ENCODE measurements around the gene MPC1. TPM values are rescaled to one million over a fixed set of nuclear protein-coding genes. Genes with fewer than 3 reads are reported as not detected.

MPC1 gene
- polyA plus RNA-seq = 38.8 TPM
- long read RNA-seq, donor 1, partial matches to known transcripts = 0 of 16 reads
- long read RNA-seq, donor 1, other reads (novel, unspliced or antisense) = 16 of 16 reads
- long read RNA-seq, donor 2, partial matches to known transcripts = 5 of 52 reads
- long read RNA-seq, donor 2, other reads (novel, unspliced or antisense) = 47 of 52 reads
- long read RNA-seq, donor 3, partial matches to known transcripts = 0 of 49 reads
- long read RNA-seq, donor 3, other reads (novel, unspliced or antisense) = 46 of 49 reads
- long read RNA-seq, donor 4 = 0 reads
- long read RNA-seq, donor 5, partial matches to known transcripts = 0 of 14 reads
- long read RNA-seq, donor 5, other reads (novel, unspliced or antisense) = 14 of 14 reads
- long read RNA-seq, donor 6, partial matches to known transcripts = 14 of 49 reads
- long read RNA-seq, donor 6, other reads (novel, unspliced or antisense) = 35 of 49 reads
- long read RNA-seq, donor 7, partial matches to known transcripts = 0 of 22 reads
- long read RNA-seq, donor 7, other reads (novel, unspliced or antisense) = 21 of 22 reads
- long read RNA-seq, donor 8, transcript MPC1-203 (4 exons, 572 nt) = major isoform, 5 of 65 reads
- long read RNA-seq, donor 8, partial matches to known transcripts = 0 of 65 reads
- long read RNA-seq, donor 8, other reads (novel, unspliced or antisense) = 60 of 65 reads
- long read RNA-seq, donor 9, partial matches to known transcripts = 5 of 34 reads
- long read RNA-seq, donor 9, other reads (novel, unspliced or antisense) = 28 of 34 reads
- long read RNA-seq, donor 10, partial matches to known transcripts = 0 of 31 reads
- long read RNA-seq, donor 10, other reads (novel, unspliced or antisense) = 31 of 31 reads
- long read RNA-seq, donor 11, partial matches to known transcripts = 0 of 27 reads
- long read RNA-seq, donor 11, other reads (novel, unspliced or antisense) = 27 of 27 reads

DNA sequence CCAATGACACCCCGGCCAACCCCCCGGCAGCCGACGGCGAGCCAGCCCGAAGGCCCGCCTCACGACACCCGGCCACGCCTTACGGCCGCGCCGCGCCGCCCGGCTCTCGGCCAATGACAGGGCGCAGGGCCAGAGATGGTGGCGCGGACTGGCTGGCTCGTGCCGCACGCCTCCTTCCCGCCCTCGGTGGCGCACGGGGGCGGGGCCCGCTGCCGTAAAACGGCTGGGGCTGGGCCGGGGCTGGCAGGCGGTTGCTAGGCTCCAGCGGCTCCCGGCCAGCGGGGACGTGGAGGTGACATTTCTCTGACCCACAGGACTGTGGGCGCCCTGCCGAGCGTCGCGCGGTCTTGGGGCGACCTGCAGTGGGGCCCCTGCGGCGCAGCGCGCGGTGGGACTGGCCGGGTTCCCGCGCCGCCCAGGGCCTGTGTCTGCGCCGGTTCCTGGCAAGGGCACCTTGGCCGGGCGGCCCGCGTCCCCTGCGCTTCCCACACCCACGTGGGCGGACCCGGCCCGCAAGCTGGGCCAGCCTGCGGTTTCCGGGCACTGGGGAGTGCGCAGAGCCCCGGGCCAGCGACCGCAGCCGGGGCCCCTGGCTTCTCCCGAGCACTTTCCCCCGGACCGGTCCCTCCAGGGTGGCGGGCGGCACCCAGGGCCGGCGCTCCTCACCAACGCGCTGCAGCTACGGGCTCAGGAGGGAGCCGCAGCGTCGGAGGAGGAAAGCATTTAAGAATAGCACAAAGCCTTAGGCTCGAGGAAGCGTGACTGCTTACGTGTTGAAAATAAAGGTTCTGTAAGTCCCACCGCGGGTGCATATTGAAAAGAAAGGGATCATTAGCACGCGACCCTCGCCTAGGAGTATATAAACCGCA lies at the start of gene MPC1:
Gene MPC1, minus strand, starts transcription at position 8 of the 869 bp plus-strand sequence. CDS start 64 bp downstream, outside the sequence.
- WGBS (ENCODE audit: insufficient coverage, low lambda C conversion rate) = no CpG with 5 or more reads among the region's 94 CpGs
- Histone ChIP-seq H3K36me3 (ENCODE audit: control insufficient read depth, insufficient read depth, low read length) (no peaks in the 10 kb centered on the region), H3K4me3 (ENCODE audit: low read length) (peak within 1 kb of the TSS; percentile 88), H3K27me3 (ENCODE audit: control insufficient read depth, insufficient read depth, low read length) (no peaks in the 10 kb centered on the region), H3K27ac (ENCODE audit: low read length) (peak within 1 kb of the TSS; percentile 96), H3K9me3 (ENCODE audit: control insufficient read depth, low read depth, low read length) (no peaks in the 10 kb centered on the region), H3K4me1 (ENCODE audit: control insufficient read depth, insufficient read depth, low read length) (no peaks in the 10 kb centered on the region)
- peak; percentile 98 to 99 for DNase-seq

DNA sequence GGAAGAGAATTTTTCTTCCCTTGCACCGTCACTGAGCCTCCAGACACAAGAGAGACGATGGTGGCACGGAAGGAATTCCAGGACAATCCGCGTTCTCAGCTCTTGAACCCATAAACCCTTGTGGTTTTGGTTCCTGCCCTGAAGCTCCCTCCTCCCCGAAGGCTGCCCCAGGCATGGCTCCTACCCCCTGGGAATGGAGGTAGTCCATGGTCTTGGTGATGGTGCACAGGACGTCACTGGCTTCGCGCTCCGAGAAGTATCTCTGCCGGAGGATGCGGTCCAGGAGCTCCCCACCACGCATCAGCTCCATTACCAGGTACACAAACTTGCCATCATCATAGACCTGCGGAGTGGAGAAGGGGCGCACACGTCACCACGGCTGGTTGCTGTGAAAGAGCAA lies 47.5 kb upstream of the MPC1 start:
- Histone ChIP-seq H3K27ac (ENCODE audit: low read length) (no peak overlapping the region), H3K27me3 (ENCODE audit: control insufficient read depth, insufficient read depth, low read length) (no peaks in the 10 kb centered on the region), H3K36me3 (ENCODE audit: control insufficient read depth, insufficient read depth, low read length) (peaks cover 2% of the 10 kb centered on the region), H3K4me1 (ENCODE audit: control insufficient read depth, insufficient read depth, low read length) (no peaks in the 10 kb centered on the region), H3K9me3 (ENCODE audit: control insufficient read depth, low read depth, low read length) (no peaks in the 10 kb centered on the region), H3K4me3 (ENCODE audit: low read length) (no peak overlapping the region)
- DNase-seq = no peak
- WGBS (ENCODE audit: insufficient coverage, low lambda C conversion rate) = no CpG with 5 or more reads among the region's 17 CpGs

DNA sequence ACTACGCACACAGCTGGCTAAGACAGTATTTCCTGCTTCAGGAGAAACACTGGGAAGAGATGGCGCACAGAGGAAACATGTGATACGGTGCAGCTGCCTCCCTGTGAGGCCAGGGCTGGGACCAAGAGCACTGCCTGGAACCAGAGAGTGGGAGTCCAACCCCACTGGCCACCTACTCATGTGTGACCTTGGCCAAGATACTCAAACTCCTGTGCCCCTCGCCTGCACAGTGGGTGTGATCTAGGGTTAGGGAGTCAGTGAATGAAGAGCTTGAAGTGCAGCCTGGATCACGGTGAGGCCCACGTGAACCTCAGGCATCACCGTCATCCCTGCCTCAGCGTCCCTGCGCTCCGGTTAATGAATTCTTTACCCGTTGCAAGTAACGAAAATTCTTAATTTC lies 41.7 kb upstream of the MPC1 start:
- Histone ChIP-seq H3K4me3 (ENCODE audit: low read length) (no peak overlapping the region), H3K27me3 (ENCODE audit: control insufficient read depth, insufficient read depth, low read length) (no peaks in the 10 kb centered on the region), H3K4me1 (ENCODE audit: control insufficient read depth, insufficient read depth, low read length) (no peaks in the 10 kb centered on the region), H3K36me3 (ENCODE audit: control insufficient read depth, insufficient read depth, low read length) (no peaks in the 10 kb centered on the region), H3K27ac (ENCODE audit: low read length) (no peak overlapping the region), H3K9me3 (ENCODE audit: control insufficient read depth, low read depth, low read length) (no peaks in the 10 kb centered on the region)
- 93% methylated on average over 3 of the region's 12 CpGs for WGBS (ENCODE audit: insufficient coverage, low lambda C conversion rate)
- no peak for DNase-seq

GRCh38 chr6:166423781-166424180 lies 41.0 kb upstream of the MPC1 start:
- DNase-seq = no peak
- no peaks in the 10 kb centered on the region for H3K4me1 ChIP-seq (ENCODE audit: control insufficient read depth, insufficient read depth, low read length)
- no peak overlapping the region for H3K27ac ChIP-seq (ENCODE audit: low read length)
- no peaks in the 10 kb centered on the region for H3K27me3 ChIP-seq (ENCODE audit: control insufficient read depth, insufficient read depth, low read length)
- no peak overlapping the region for H3K4me3 ChIP-seq (ENCODE audit: low read length)
- no peaks in the 10 kb centered on the region for H3K36me3 ChIP-seq (ENCODE audit: control insufficient read depth, insufficient read depth, low read length)
- WGBS (ENCODE audit: insufficient coverage, low lambda C conversion rate) = 80% methylated on average over 2 of the region's 7 CpGs
- H3K9me3 ChIP-seq (ENCODE audit: control insufficient read depth, low read depth, low read length) = no peaks in the 10 kb centered on the region

DNA sequence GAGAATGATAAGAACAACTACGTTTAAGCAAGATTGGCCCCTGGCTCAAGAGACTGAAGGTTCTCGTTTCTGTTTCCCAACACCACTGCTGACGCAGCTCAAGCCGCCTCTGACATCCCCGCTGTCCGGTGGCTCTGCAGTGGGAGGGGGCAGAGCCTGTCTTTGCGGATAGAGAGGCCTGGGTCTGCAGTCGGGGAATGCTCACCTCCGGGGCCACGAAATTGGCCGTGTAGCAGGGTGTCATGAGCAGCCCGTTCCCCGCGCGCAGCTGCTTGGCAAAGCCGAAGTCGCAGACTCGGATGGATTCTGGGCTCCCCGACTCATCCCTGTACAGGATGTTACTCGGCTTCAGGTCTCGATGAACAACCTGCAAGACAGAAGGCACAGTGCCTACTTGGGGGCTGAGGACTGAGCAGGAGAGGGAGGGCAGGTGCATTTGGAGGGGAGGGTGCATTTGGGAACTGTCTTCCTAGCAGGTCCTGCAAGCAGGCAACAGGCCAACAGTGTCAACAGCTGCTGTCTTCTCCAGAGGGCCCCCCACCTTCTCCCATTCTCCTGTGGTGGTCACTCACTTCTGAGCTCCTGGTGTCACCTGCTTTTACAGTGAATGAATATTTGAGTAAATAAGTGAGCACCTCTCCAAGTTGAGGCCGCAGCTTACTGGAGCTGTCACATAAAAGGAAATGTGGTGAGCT lies 40.5 kb upstream of the MPC1 start:
- H3K36me3 ChIP-seq (ENCODE audit: control insufficient read depth, insufficient read depth, low read length) = no peaks in the 10 kb centered on the region
- no peak overlapping the region for H3K4me3 ChIP-seq (ENCODE audit: low read length)
- H3K4me1 ChIP-seq (ENCODE audit: control insufficient read depth, insufficient read depth, low read length) = no peaks in the 10 kb centered on the region
- no peak for DNase-seq
- H3K9me3 ChIP-seq (ENCODE audit: control insufficient read depth, low read depth, low read length) = no peaks in the 10 kb centered on the region
- no peak overlapping the region for H3K27ac ChIP-seq (ENCODE audit: low read length)
- no peaks in the 10 kb centered on the region for H3K27me3 ChIP-seq (ENCODE audit: control insufficient read depth, insufficient read depth, low read length)
- no CpG with 5 or more reads among the region's 22 CpGs for WGBS (ENCODE audit: insufficient coverage, low lambda C conversion rate)

GRCh38 chr6:166422201-166422940 lies 39.6 kb upstream of the MPC1 start:
- no peaks in the 10 kb centered on the region for H3K27me3 ChIP-seq (ENCODE audit: control insufficient read depth, insufficient read depth, low read length)
- H3K4me3 ChIP-seq (ENCODE audit: low read length) = no peak overlapping the region
- DNase-seq = no peak
- H3K36me3 ChIP-seq (ENCODE audit: control insufficient read depth, insufficient read depth, low read length) = no peaks in the 10 kb centered on the region
- no peaks in the 10 kb centered on the region for H3K4me1 ChIP-seq (ENCODE audit: control insufficient read depth, insufficient read depth, low read length)
- no peaks in the 10 kb centered on the region for H3K9me3 ChIP-seq (ENCODE audit: control insufficient read depth, low read depth, low read length)
- 92% methylated on average over 5 of the region's 20 CpGs for WGBS (ENCODE audit: insufficient coverage, low lambda C conversion rate)
- no peak overlapping the region for H3K27ac ChIP-seq (ENCODE audit: low read length)

- WGBS (ENCODE audit: insufficient coverage, low lambda C conversion rate) = no CpG with 5 or more reads among the region's 6 CpGs
- H3K9me3 ChIP-seq (ENCODE audit: control insufficient read depth, low read depth, low read length) = no peaks in the 10 kb centered on the region
- no peak overlapping the region for H3K4me3 ChIP-seq (ENCODE audit: low read length)
- H3K27ac ChIP-seq (ENCODE audit: low read length) = no peak overlapping the region
- H3K27me3 ChIP-seq (ENCODE audit: control insufficient read depth, insufficient read depth, low read length) = no peaks in the 10 kb centered on the region
- H3K36me3 ChIP-seq (ENCODE audit: control insufficient read depth, insufficient read depth, low read length) = no peaks in the 10 kb centered on the region
- no peaks in the 10 kb centered on the region for H3K4me1 ChIP-seq (ENCODE audit: control insufficient read depth, insufficient read depth, low read length)
- DNase-seq = peak in 1 of 2 donors; percentile 27
These were observed 37.6 kb upstream of the MPC1 start for GRCh38 chr6:166420351-166420750.

GRCh38 chr6:166419717-166420116 lies 37.0 kb upstream of the MPC1 start:
- Histone ChIP-seq H3K27me3 (ENCODE audit: control insufficient read depth, insufficient read depth, low read length) (no peaks in the 10 kb centered on the region), H3K4me1 (ENCODE audit: control insufficient read depth, insufficient read depth, low read length) (no peaks in the 10 kb centered on the region), H3K36me3 (ENCODE audit: control insufficient read depth, insufficient read depth, low read length) (no peaks in the 10 kb centered on the region), H3K27ac (ENCODE audit: low read length) (no peak overlapping the region), H3K9me3 (ENCODE audit: control insufficient read depth, low read depth, low read length) (no peaks in the 10 kb centered on the region), H3K4me3 (ENCODE audit: low read length) (no peak overlapping the region)
- DNase-seq = no peak
- WGBS (ENCODE audit: insufficient coverage, low lambda C conversion rate) = no CpG with 5 or more reads among the region's 15 CpGs

DNA sequence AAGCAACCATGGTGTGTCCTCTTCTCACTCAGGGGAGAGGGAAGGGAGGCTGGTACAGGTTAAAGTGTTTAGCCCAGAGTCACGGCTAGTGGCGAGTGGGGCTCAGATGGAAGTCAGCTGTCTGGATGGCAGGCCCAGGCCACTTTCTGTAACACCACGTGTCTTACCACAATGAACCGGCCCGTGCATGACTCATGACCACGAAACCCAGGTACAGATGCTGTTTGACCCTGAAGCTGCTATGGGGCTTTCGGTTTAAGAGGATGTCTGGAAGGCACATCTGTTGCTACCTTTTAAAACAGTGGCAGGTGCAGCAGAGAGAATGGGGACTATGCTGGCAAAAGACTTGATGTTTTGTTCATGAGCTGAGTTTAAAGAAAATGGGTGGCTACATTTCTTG lies 36.5 kb upstream of the MPC1 start:
- no peak for DNase-seq
- Histone ChIP-seq H3K27ac (ENCODE audit: low read length) (no peak overlapping the region), H3K36me3 (ENCODE audit: control insufficient read depth, insufficient read depth, low read length) (no peaks in the 10 kb centered on the region)

More for the DNA sequence above, 36.5 kb upstream of the MPC1 start:
- no CpG with 5 or more reads among the region's 7 CpGs for WGBS (ENCODE audit: insufficient coverage, low lambda C conversion rate)
- no peaks in the 10 kb centered on the region for H3K9me3 ChIP-seq (ENCODE audit: control insufficient read depth, low read depth, low read length)
- no peak overlapping the region for H3K4me3 ChIP-seq (ENCODE audit: low read length)
- no peaks in the 10 kb centered on the region for H3K27me3 ChIP-seq (ENCODE audit: control insufficient read depth, insufficient read depth, low read length)
- no peaks in the 10 kb centered on the region for H3K4me1 ChIP-seq (ENCODE audit: control insufficient read depth, insufficient read depth, low read length)

Measured in large intestine (tissue), 12 donors.